Neural progenitor cell (in vitro differentiated cells): Measurements from ENCODE around the gene NT5C2. TPM values are rescaled to one million over a fixed set of nuclear protein-coding genes. Genes with fewer than 3 reads are reported as not detected.

ENCODE experiments used
- DNase-seq: peaks from one replicate; pipeline ENCODE4 v3.0.0-alpha.2; 2016; ENCODE audit warnings: low spot score
- H2AFZ ChIP-seq: fragments of 200-600 bp; sonication (generic); replicated peaks from 2 replicates; pipeline ENCODE4 v1.6.1; 2016; ENCODE audit warnings: antibody characterized with exemption
- H3F3A ChIP-seq: fragments of 200-600 bp; sonication (generic); 2 replicates; pipeline ENCODE4 v1.6.1; 2016; ENCODE audit warnings: antibody characterized with exemption, low read depth
- H3K27ac ChIP-seq: fragments of 200-600 bp; sonication (generic); 2 replicates; pipeline ENCODE4 v1.5.1; 2016; ENCODE audit warnings: mild to moderate bottlenecking
- H3K27me3 ChIP-seq: fragments of 200-600 bp; sonication (generic); 2 replicates; pipeline ENCODE4 v1.6.1; 2016; ENCODE audit warnings: mild to moderate bottlenecking, moderate library complexity
- H3K36me3 ChIP-seq: fragments of 200-600 bp; sonication (generic); 2 replicates; pipeline ENCODE4 v1.5.1; 2016
- H3K4me1 ChIP-seq: fragments of 200-600 bp; sonication (generic); 2 replicates; pipeline ENCODE4 v1.6.1; 2016; ENCODE audit warnings: mixed run types
- H3K4me2 ChIP-seq: fragments of 200-600 bp; sonication (generic); 2 replicates; pipeline ENCODE4 v1.6.1; 2016
- H3K4me3 ChIP-seq: fragments of 200-600 bp; sonication (generic); 2 replicates; pipeline ENCODE4 v1.5.1; 2016
- H3K79me2 ChIP-seq: fragments of 200-600 bp; sonication (generic); 2 replicates; pipeline ENCODE4 v1.6.1; 2016; ENCODE audit warnings: low read depth
- H3K9ac ChIP-seq: fragments of 200-600 bp; sonication (generic); 2 replicates; pipeline ENCODE4 v1.6.1; 2016
- H3K9me3 ChIP-seq: fragments of 200-600 bp; sonication (generic); 2 replicates; pipeline ENCODE4 v1.5.1; 2016; ENCODE audit warnings: low read depth
- H4K20me1 ChIP-seq: fragments of 200-600 bp; sonication (generic); 2 replicates; pipeline ENCODE4 v1.6.1; 2016; ENCODE audit warnings: low read depth
- H3K27ac Mint-ChIP-seq: 3 replicates; pipeline ENCODE4 v1.8.0; 2021; ENCODE audit warnings: mixed read lengths
- H3K27me3 Mint-ChIP-seq: 2 replicates; pipeline ENCODE4 v1.8.0; 2022; ENCODE audit warnings: low read depth, mild to moderate bottlenecking, inconsistent platforms, moderate library complexity, mixed read lengths; ENCODE audit not compliant: insufficient read depth
- H3K36me3 Mint-ChIP-seq: 3 replicates; pipeline ENCODE4 v1.8.0; 2021; ENCODE audit warnings: mixed read lengths
- H3K4me1 Mint-ChIP-seq: 3 replicates; pipeline ENCODE4 v1.8.0; 2021; ENCODE audit warnings: mixed read lengths
- H3K4me3 Mint-ChIP-seq: 3 replicates; pipeline ENCODE4 v1.8.0; 2021; ENCODE audit warnings: mild to moderate bottlenecking, moderate library complexity, mixed read lengths
- H3K9me3 Mint-ChIP-seq: 3 replicates; pipeline ENCODE4 v1.8.0; 2020; ENCODE audit warnings: mixed read lengths
- EZH2 ChIP-seq: fragments of 200-600 bp; sonication (generic); IDR thresholded peaks from 2 replicates; pipeline ENCODE4 v1.6.1; 2017; ENCODE audit warnings: antibody characterized with exemption, mild to moderate bottlenecking, moderate library complexity
- EZH2phosphoT487 ChIP-seq: fragments of 200-600 bp; sonication (generic); IDR thresholded peaks from 2 replicates; pipeline ENCODE4 v1.6.1; 2017; ENCODE audit warnings: antibody characterized with exemption
- total RNA-seq: library from RNA; depleted of rRNA; stranded (reverse); fragments of >200 nt; gene quantifications from 2 replicates; pipeline ENCODE4 v1.2.3, GENCODE V29; 2015; ENCODE audit warnings: low replicate concordance
- TF ChIP-seq, protein P1 (sequence below): fragments of 200-600 bp; sonication (generic); IDR thresholded peaks from 2 replicates; pipeline ENCODE4 v1.5.1; 2017; ENCODE audit warnings: antibody characterized with exemption, mild to moderate bottlenecking

NT5C2 gene
- total RNA-seq, 1 donor from 2014 or later: 63.6 TPM

GRCh38 chr10:103197903-103198302, 4.8 kb upstream of the NT5C2 start:
- Histone ChIP-seq H3K27ac (no peak overlapping the region), H3K79me2 (no peaks in the 10 kb centered on the region), H3K4me2 (no peak overlapping the region), H3K4me3 (no peak overlapping the region), H3F3A (peaks cover 16% of the 10 kb centered on the region), H3K9me3 (no peaks in the 10 kb centered on the region), H3K27me3 (peaks cover 9% of the 10 kb centered on the region), H3K9ac (no peak overlapping the region), H4K20me1 (no peaks in the 10 kb centered on the region), H2AFZ (peak overlapping the region; percentile 39), H3K4me1 (peaks cover 11% of the 10 kb centered on the region), H3K36me3 (no peaks in the 10 kb centered on the region)
- Mint-ChIP-seq H3K4me3 (peak overlapping the region; percentile 22), H3K9me3 (no peaks in the 10 kb centered on the region), H3K4me1 (peaks cover 19% of the 10 kb centered on the region), H3K27ac (no peak overlapping the region), H3K36me3 (no peaks in the 10 kb centered on the region), H3K27me3 (peaks cover 15% of the 10 kb centered on the region)
- no peak for TF ChIP-seq EZH2
- TF ChIP-seq EZH2phosphoT487: no peak
- TF ChIP-seq, protein P1, sequence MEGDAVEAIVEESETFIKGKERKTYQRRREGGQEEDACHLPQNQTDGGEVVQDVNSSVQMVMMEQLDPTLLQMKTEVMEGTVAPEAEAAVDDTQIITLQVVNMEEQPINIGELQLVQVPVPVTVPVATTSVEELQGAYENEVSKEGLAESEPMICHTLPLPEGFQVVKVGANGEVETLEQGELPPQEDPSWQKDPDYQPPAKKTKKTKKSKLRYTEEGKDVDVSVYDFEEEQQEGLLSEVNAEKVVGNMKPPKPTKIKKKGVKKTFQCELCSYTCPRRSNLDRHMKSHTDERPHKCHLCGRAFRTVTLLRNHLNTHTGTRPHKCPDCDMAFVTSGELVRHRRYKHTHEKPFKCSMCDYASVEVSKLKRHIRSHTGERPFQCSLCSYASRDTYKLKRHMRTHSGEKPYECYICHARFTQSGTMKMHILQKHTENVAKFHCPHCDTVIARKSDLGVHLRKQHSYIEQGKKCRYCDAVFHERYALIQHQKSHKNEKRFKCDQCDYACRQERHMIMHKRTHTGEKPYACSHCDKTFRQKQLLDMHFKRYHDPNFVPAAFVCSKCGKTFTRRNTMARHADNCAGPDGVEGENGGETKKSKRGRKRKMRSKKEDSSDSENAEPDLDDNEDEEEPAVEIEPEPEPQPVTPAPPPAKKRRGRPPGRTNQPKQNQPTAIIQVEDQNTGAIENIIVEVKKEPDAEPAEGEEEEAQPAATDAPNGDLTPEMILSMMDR: no peak
- no peak for DNase-seq

DNA sequence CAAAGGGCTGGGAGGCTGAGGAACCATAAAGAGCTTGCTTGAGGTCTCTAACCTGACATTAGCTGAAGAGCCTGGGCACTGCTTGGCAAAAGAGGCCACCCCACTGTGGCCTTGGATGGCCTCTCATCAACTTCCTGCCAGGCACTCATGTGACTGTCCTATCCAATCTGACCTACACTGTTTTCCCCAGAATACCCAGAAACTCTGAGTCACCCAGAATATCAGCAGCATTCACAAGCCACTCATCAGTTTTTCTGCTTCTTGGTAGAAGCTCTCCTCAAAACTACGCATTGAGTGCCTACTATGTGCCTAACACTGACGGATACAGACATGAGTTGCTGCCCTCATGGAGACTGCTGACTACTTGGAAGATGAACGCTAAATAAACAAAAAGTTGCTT, 4.1 kb upstream of the NT5C2 start:
- H3K36me3 Mint-ChIP-seq: no peaks in the 10 kb centered on the region
- H3F3A ChIP-seq: peaks cover 23% of the 10 kb centered on the region
- peak overlapping the region; percentile 37 for H2AFZ ChIP-seq
- H3K9ac ChIP-seq: no peak overlapping the region
- no peak overlapping the region for H3K4me3 ChIP-seq
- H4K20me1 ChIP-seq: peaks cover under 1% of the 10 kb centered on the region
- no peaks in the 10 kb centered on the region for H3K36me3 ChIP-seq
- H3K9me3 Mint-ChIP-seq: no peaks in the 10 kb centered on the region
- H3K27me3 ChIP-seq: peaks cover 9% of the 10 kb centered on the region
- H3K4me1 Mint-ChIP-seq: peaks cover 19% of the 10 kb centered on the region
- no peak overlapping the region for H3K4me2 ChIP-seq
- H3K9me3 ChIP-seq: no peaks in the 10 kb centered on the region
- DNase-seq: no peak
- no peak overlapping the region for H3K27ac ChIP-seq
- peaks cover 11% of the 10 kb centered on the region for H3K4me1 ChIP-seq
- no peak overlapping the region for H3K4me3 Mint-ChIP-seq
- H3K27ac Mint-ChIP-seq: no peak overlapping the region
- peaks cover 15% of the 10 kb centered on the region for H3K27me3 Mint-ChIP-seq
- TF ChIP-seq EZH2phosphoT487 (no peak), EZH2 (no peak)
- TF ChIP-seq, protein P1: no peak
- peaks cover 3% of the 10 kb centered on the region for H3K79me2 ChIP-seq

DNA sequence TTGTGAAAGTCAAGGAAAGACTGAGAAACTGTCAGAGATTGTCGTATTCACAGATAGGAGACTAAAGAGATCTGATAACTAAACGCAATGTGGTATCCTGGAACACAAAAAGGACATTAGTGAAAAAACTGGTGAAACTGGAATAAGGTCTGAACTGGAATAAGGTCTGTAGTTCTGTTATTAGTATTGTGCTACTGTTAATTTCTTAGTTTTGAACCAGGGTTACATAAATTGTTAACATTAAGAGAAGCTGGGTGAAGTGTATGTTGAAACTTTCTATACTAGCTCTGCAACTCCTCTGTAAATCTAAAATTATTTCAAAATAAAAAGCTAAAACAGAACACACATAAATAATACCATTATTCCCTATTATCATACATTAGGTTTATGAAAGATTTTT, 3.4 kb upstream of the NT5C2 start:
- Histone ChIP-seq H3K9ac (no peak overlapping the region), H3K27me3 (peaks cover 9% of the 10 kb centered on the region), H3K79me2 (peaks cover 10% of the 10 kb centered on the region), H3K27ac (no peak overlapping the region), H3F3A (peaks cover 29% of the 10 kb centered on the region), H4K20me1 (peaks cover 7% of the 10 kb centered on the region), H3K4me1 (peaks cover 16% of the 10 kb centered on the region), H3K4me2 (no peak overlapping the region), H3K36me3 (no peaks in the 10 kb centered on the region), H3K9me3 (no peaks in the 10 kb centered on the region), H2AFZ (no peak overlapping the region), H3K4me3 (no peak overlapping the region)
- Mint-ChIP-seq H3K4me3 (no peak overlapping the region), H3K27me3 (peaks cover 15% of the 10 kb centered on the region), H3K9me3 (no peaks in the 10 kb centered on the region), H3K36me3 (no peaks in the 10 kb centered on the region), H3K27ac (no peak overlapping the region), H3K4me1 (peaks cover 25% of the 10 kb centered on the region)
- TF ChIP-seq EZH2: no peak
- TF ChIP-seq, protein P1: no peak
- TF ChIP-seq EZH2phosphoT487: no peak
- no peak for DNase-seq
